Measurements from ENCODE around the gene RBAK.
"Not testable (repeated sequence)": the region's sequence is repeated elsewhere in the genome, so short reads cannot be mapped to it uniquely, and the experiment has no call there.

RBAK gene

GRCh38 chr7:5082806-5083205, 37.1 kb downstream of the RBAK start:
- no peak for DNase-seq (ENCODE audit: low read depth in 2 of 2)
- H3K4me3 ChIP-seq (replicated peaks in 1 of 2; ENCODE audit: low read depth in 2 of 2, low read length in 2 of 2) = no peak overlapping the region
- TF ChIP-seq CTCF (IDR thresholded peaks at IDR 0.05; ENCODE audit: low read depth, low read length) = no peak

DNA sequence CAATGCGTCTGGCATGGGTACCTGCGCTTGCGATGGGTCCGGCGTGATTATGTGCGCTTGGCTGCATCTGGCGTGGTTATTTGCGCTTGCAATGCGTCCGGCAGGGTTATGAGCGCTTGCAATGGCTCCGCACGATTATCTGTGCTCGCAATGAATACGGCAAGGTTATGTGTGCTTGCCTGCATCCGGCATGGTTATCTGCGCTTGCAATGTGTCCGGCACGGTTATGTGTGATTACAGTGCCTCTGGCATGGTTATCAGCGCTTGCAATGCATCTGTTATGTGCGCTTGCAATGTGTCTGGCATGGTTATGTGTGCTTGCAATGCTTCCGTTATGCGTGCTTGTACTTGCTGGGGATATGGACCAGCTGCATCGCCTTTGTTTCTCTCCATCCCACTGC, 37.7 kb downstream of the RBAK start:
- no peak for TF ChIP-seq CTCF (IDR thresholded peaks at IDR 0.05; ENCODE audit: low read depth, low read length)
- no peak for DNase-seq (ENCODE audit: low read depth in 2 of 2)
- no peak overlapping the region for H3K4me3 ChIP-seq (replicated peaks in 1 of 2; ENCODE audit: low read depth in 2 of 2, low read length in 2 of 2)

DNA sequence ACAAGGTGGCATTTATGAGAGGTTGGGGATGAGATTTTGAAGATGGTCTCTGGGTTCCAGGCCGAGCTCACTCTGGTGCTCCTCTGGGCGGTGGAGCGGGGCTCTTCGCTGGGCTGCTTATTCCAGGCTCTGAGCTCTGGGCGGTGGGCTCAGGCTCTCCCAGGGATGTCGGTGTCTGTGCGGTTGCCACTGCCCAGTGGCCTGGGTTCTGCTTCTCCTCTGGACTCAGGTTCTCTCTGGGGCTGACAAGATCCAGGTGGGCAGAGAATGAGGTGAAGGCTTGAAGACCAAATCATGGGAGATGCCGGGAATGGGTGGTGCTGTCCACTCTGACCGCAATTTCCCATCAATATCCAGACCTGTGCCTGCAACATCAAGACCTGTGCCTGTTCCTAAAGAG, 40.6 kb downstream of the RBAK start:
- no peak overlapping the region for H3K4me3 ChIP-seq (replicated peaks in 1 of 2; ENCODE audit: low read depth in 2 of 2, low read length in 2 of 2)
- DNase-seq (ENCODE audit: low read depth in 2 of 2) = no peak
- TF ChIP-seq CTCF (IDR thresholded peaks at IDR 0.05; ENCODE audit: low read depth, low read length) = no peak

DNA sequence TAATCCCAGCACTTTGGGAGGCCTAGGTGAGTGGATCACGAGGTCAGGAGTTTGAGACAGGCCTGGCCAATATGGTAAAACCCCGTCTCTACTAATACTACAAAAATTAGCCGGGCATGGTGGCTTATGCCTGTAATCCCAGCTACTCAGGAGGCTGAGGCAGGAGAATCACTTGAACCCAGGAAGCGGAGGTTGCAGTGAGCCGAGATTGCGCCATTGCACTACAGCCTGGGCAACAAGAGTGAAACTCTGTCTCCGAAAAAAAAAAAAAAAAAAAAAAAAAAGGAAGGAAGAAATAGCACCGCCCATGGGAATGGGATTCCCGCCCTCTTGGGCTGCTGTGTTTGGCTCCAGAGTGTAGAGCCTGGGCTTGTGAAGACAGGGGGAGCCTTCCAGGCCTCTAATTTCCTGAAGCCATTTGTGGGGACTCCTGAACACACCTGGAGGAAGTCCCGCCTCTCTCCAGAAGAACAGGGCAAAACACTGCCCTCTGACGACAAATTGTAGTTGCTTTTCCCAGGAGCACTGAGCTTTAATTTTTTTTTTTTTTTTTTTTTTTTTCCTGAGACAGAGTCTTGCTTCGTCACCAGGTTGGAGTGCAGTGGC, 42.7 kb downstream of the RBAK start:
- H3K4me3 ChIP-seq (replicated peaks in 1 of 2; ENCODE audit: low read depth in 2 of 2, low read length in 2 of 2) = not testable (repeated sequence)

DNA sequence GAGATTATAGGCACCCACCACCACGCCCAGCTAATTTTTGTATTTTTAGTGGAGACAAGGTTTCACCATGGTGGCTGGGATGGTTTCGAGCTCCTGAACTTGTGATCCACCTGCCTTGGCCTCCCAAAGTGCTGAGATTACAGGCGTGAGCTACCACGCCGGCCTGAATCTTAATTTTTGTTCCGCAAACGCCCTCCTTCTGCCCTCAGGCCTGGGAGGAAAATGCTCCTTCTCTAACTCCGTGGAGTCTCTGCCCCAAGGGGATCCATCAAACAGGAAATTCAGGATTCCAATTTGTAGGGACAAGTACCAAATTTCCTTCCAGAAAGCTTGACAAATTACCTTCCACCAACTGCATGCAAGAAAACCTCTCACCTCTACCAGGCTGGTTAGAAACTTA, 43.2 kb downstream of the RBAK start:
- H3K4me3 ChIP-seq (replicated peaks in 1 of 2; ENCODE audit: low read depth in 2 of 2, low read length in 2 of 2) = no peak overlapping the region
- TF ChIP-seq CTCF (IDR thresholded peaks at IDR 0.05; ENCODE audit: low read depth, low read length) = no peak
- no peak for DNase-seq (ENCODE audit: low read depth in 2 of 2)

More for the DNA sequence above, 42.7 kb downstream of the RBAK start:
- DNase-seq (ENCODE audit: low read depth in 2 of 2) = peak in 1 of 2 donors; percentile 56

GRCh38 chr7:5093948-5094347, 48.3 kb downstream of the RBAK start:
- no peak overlapping the region for H3K4me3 ChIP-seq (replicated peaks in 1 of 2; ENCODE audit: low read depth in 2 of 2, low read length in 2 of 2)
- TF ChIP-seq CTCF (IDR thresholded peaks at IDR 0.05; ENCODE audit: low read depth, low read length) = no peak
- DNase-seq (ENCODE audit: low read depth in 2 of 2) = no peak

DNA sequence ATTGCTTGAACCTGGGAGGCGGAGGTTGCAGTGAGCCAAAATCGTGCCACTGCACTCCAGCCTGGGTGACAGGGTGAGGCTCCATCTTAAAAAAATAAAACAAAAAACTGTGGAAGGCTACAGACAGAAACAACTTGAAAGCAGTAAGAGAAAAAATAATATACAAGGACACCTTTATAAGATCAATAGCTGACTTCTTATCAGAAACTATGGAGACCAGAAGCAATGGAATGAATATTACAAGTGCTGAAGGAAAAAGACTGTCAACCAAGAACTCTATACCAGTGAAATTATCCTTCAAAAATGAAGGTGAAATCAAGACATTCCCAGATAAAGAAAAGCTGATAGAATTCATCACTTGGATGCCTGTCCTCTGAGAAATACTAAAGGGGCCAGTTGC, 49.0 kb downstream of the RBAK start:
- TF ChIP-seq CTCF (IDR thresholded peaks at IDR 0.05; ENCODE audit: low read depth, low read length) = no peak
- no peak overlapping the region for H3K4me3 ChIP-seq (replicated peaks in 1 of 2; ENCODE audit: low read depth in 2 of 2, low read length in 2 of 2)
- DNase-seq (ENCODE audit: low read depth in 2 of 2) = peak in 1 of 2 donors; percentile 6

All from cardiac fibroblast (primary cell).